GM12872 (cell line): ENCODE measurements around the gene TAMALIN.

Experiments used
- CTCF ChIP-seq: IDR thresholded peaks from 3 replicates; pipeline ENCODE4 v1.5.1; 2011; ENCODE audit warnings: low read depth, mild to moderate bottlenecking, low read length, moderate library complexity; ENCODE audit not compliant: insufficient read depth

TAMALIN gene

GRCh38 chr12:51974646-51975045 lies 32.1 kb upstream of the TAMALIN start:
- no peak for TF ChIP-seq CTCF

- TF ChIP-seq CTCF = no peak
Measured at GRCh38 chr12:51975196-51975595, 31.6 kb upstream of the TAMALIN start.

- TF ChIP-seq CTCF = no peak
Measured at GRCh38 chr12:51976376-51977160, 30.2 kb upstream of the TAMALIN start.

- TF ChIP-seq CTCF = no peak
Measured at GRCh38 chr12:51977320-51977753, 29.4 kb upstream of the TAMALIN start.

- TF ChIP-seq CTCF = peak; percentile 97
Measured at GRCh38 chr12:51980051-51980808, 26.5 kb upstream of the TAMALIN start.

- no peak for TF ChIP-seq CTCF
Measured at GRCh38 chr12:51980809-51981127, 26.0 kb upstream of the TAMALIN start.

GRCh38 chr12:51984657-51985056 lies 22.1 kb upstream of the TAMALIN start:
- no peak for TF ChIP-seq CTCF
